ENCODE data around the gene VEPH1. TPM values are rescaled to one million over a fixed set of nuclear protein-coding genes. Genes with fewer than 3 reads are reported as not detected.
A peak's percentile ranks its signal among the peaks of the same experiment; 100 is the strongest.

VEPH1 gene
- polyA plus RNA-seq (2012; rRNA removed) = 6.0 and 11.3 TPM in 2 replicates
- polyA plus RNA-seq (2012; cell fraction: cytosol; rRNA removed) = 8.7 and 9.8 TPM in 2 replicates
- 6.1 and 11.5 TPM in 2 replicates for polyA plus RNA-seq (2012; cell fraction: nucleus; rRNA removed)

DNA sequence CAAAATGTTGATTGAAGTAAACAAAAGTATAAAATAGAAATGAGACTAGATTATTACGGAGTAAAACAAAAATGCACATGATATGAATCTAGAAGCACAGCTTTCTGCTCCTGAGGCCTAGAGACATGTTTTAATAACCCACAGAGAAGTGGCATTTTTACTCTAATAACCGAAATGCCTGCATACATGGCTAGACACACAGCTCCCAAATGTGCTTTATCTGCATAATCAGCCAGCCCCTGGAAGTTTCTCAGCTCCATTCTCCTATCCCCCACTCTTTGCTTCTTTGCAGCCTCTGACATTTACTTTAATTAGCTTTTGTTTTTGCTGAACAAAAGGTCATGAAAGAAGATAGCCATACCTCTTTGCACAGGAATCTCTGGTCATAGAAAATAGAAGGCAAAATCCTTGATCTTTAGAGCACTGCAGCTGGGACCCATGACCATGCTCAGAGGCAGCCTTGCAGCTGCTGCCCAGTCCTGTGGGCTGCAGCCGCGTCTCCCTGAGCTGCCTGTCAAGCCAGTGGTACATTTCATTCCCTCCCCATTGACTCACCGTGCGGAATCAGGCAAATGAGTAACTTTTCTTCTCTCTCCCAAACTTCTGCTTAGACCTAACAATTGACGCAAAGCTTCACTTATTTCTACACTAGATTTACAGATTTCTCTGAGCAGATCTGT is at the start of gene VEPH1:
Gene VEPH1, minus strand, starts transcription at position 501 of the 680 bp plus-strand sequence. CDS start 8,067 bp downstream, outside the sequence.
- 74% methylated on average over 7 of the region's 7 CpGs for WGBS (ENCODE audit: low lambda C conversion rate)
- Histone ChIP-seq H3K9me3 (no peaks in the 10 kb centered on the region), H3K27me3 (ENCODE audit: insufficient read depth) (no peaks in the 10 kb centered on the region), H3K27ac (ENCODE audit: low read depth in 2 of 2, low read length in 1 of 2) (peak within 1 kb of the TSS in 1 of 2 experiments; percentile 19; a peak in 1 of 4 replicates), H3K79me2 (ENCODE audit: insufficient read depth) (peaks cover 7% of the 10 kb centered on the region), H3K4me2 (peak within 1 kb of the TSS; percentile 39), H3K9ac (no peak within 1 kb of the TSS), H4K20me1 (ENCODE audit: insufficient read depth) (no peaks in the 10 kb centered on the region), H3K4me1 (ENCODE audit: control insufficient read depth in 1 of 2, insufficient read depth in 2 of 2, low read depth in 1 of 2, low read length in 1 of 2) (peaks cover 3 to 5% of the 10 kb centered on the region in 2 experiments; a peak in 3 of 4 replicates), H3F3A (replicated peaks; ENCODE audit: insufficient read depth) (no peaks in the 10 kb centered on the region), H3K9me2 (no peaks in the 10 kb centered on the region), H3K36me3 (replicated peaks in 1 of 2; ENCODE audit: control insufficient read depth in 1 of 2, insufficient read depth in 2 of 2, low read length in 1 of 2) (peaks cover 0 to 3% of the 10 kb centered on the region in 2 experiments), H3K4me3 (ENCODE audit: low read depth in 2 of 2, low read length in 1 of 2) (no peak within 1 kb of the TSS), H2AFZ (ENCODE audit: low read depth) (no peak within 1 kb of the TSS)
- DNase-seq = peak; percentile 10
- CTCF ChIA-PET = interaction anchor here (1.0 to 1.8 kb wide), 5 partner anchors 9 to 299 kb away, joined by 4 to 8 read pairs (median 4); no protein-coding TSS in a partner anchor
- TF ChIP-seq, protein P1, sequence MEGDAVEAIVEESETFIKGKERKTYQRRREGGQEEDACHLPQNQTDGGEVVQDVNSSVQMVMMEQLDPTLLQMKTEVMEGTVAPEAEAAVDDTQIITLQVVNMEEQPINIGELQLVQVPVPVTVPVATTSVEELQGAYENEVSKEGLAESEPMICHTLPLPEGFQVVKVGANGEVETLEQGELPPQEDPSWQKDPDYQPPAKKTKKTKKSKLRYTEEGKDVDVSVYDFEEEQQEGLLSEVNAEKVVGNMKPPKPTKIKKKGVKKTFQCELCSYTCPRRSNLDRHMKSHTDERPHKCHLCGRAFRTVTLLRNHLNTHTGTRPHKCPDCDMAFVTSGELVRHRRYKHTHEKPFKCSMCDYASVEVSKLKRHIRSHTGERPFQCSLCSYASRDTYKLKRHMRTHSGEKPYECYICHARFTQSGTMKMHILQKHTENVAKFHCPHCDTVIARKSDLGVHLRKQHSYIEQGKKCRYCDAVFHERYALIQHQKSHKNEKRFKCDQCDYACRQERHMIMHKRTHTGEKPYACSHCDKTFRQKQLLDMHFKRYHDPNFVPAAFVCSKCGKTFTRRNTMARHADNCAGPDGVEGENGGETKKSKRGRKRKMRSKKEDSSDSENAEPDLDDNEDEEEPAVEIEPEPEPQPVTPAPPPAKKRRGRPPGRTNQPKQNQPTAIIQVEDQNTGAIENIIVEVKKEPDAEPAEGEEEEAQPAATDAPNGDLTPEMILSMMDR (IDR thresholded peaks at IDR 0.05) = no peak
- TF ChIP-seq, protein P2, sequence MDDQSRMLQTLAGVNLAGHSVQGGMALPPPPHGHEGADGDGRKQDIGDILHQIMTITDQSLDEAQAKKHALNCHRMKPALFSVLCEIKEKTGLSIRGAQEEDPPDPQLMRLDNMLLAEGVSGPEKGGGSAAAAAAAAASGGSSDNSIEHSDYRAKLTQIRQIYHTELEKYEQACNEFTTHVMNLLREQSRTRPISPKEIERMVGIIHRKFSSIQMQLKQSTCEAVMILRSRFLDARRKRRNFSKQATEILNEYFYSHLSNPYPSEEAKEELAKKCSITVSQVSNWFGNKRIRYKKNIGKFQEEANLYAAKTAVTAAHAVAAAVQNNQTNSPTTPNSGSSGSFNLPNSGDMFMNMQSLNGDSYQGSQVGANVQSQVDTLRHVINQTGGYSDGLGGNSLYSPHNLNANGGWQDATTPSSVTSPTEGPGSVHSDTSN (IDR thresholded peaks at IDR 0.05) = peak; percentile 59
- peak; percentile 41; the same call in 1 of the 2 replicates for TF ChIP-seq FOSL2 (IDR thresholded peaks at IDR 0.05; ENCODE audit: borderline replicate concordance, low read depth)
- POLR2A ChIA-PET = no interaction called here

DNA sequence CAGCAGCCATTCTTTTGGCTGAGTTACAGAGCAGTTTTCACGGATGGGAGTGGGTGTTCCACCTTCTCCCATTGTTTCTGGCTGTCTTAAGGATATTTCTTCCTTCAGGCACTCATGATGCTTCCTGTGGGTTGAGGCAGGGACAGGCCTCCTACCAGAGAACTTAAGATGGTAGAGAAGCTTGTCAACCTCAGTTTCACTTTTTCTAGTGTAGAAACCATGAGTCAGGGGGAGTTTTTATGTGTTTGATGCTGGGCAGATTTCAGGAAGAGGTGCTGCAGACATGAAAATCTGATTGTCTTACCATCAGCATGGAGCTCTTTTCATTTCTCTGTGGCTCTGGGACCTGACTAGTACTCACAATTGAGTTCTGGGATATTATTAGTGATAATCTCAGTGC is 48.7 kb upstream of the VEPH1 start:
- 73% methylated on average over 1 of the region's 1 CpG for WGBS (ENCODE audit: low lambda C conversion rate)
- POLR2A ChIA-PET = no interaction called here
- TF ChIP-seq EZH2phosphoT487 (IDR thresholded peaks at IDR 0.05; ENCODE audit: borderline replicate concordance, low read depth) (no peak), SIN3A (IDR thresholded peaks at IDR 0.05; ENCODE audit: borderline replicate concordance, low read depth, low read length) (no peak), GATA2 (CRISPR knock-in tag; IDR thresholded peaks at IDR 0.05) (no peak), ELF1 (IDR thresholded peaks at IDR 0.05) (no peak), MEF2A (IDR thresholded peaks at IDR 0.05; ENCODE audit: borderline replicate concordance, low read depth) (no peak), CHD2 (IDR thresholded peaks at IDR 0.05; ENCODE audit: low read length, partially characterized antibody) (no peak), TEAD4 (IDR thresholded peaks at IDR 0.05; ENCODE audit: borderline replicate concordance, insufficient read depth) (no peak), FOXJ3 (CRISPR knock-in tag; IDR thresholded peaks at IDR 0.05) (no peak)
- TF ChIP-seq, protein P1 (IDR thresholded peaks at IDR 0.05) = no peak
- TF ChIP-seq, protein P3, sequence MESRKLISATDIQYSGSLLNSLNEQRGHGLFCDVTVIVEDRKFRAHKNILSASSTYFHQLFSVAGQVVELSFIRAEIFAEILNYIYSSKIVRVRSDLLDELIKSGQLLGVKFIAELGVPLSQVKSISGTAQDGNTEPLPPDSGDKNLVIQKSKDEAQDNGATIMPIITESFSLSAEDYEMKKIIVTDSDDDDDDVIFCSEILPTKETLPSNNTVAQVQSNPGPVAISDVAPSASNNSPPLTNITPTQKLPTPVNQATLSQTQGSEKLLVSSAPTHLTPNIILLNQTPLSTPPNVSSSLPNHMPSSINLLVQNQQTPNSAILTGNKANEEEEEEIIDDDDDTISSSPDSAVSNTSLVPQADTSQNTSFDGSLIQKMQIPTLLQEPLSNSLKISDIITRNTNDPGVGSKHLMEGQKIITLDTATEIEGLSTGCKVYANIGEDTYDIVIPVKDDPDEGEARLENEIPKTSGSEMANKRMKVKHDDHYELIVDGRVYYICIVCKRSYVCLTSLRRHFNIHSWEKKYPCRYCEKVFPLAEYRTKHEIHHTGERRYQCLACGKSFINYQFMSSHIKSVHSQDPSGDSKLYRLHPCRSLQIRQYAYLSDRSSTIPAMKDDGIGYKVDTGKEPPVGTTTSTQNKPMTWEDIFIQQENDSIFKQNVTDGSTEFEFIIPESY (IDR thresholded peaks at IDR 0.05; ENCODE audit: borderline replicate concordance, low read depth) = no peak
- TF ChIP-seq, protein P4, sequence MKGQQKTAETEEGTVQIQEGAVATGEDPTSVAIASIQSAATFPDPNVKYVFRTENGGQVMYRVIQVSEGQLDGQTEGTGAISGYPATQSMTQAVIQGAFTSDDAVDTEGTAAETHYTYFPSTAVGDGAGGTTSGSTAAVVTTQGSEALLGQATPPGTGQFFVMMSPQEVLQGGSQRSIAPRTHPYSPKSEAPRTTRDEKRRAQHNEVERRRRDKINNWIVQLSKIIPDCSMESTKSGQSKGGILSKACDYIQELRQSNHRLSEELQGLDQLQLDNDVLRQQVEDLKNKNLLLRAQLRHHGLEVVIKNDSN (IDR thresholded peaks at IDR 0.05; ENCODE audit: borderline replicate concordance, low read depth) = no peak
- TF ChIP-seq, protein P5, sequence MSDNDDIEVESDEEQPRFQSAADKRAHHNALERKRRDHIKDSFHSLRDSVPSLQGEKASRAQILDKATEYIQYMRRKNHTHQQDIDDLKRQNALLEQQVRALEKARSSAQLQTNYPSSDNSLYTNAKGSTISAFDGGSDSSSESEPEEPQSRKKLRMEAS (IDR thresholded peaks at IDR 0.05; ENCODE audit: low read depth) = no peak
- TF ChIP-seq, protein P2 (IDR thresholded peaks at IDR 0.05) = no peak

More for the DNA sequence above, 48.7 kb upstream of the VEPH1 start:
- Histone ChIP-seq H4K20me1 (ENCODE audit: insufficient read depth) (no peaks in the 10 kb centered on the region), H3K4me1 (ENCODE audit: control insufficient read depth in 1 of 2, insufficient read depth in 2 of 2, low read depth in 1 of 2, low read length in 1 of 2) (no peaks in the 10 kb centered on the region), H3K27ac (ENCODE audit: low read depth in 2 of 2, low read length in 1 of 2) (no peak overlapping the region), H3K4me3 (ENCODE audit: low read depth in 2 of 2, low read length in 1 of 2) (no peak overlapping the region), H3K36me3 (replicated peaks in 1 of 2; ENCODE audit: control insufficient read depth in 1 of 2, insufficient read depth in 2 of 2, low read length in 1 of 2) (peaks cover 0 to 5% of the 10 kb centered on the region in 2 experiments), H2AFZ (ENCODE audit: low read depth) (no peak overlapping the region), H3K27me3 (ENCODE audit: insufficient read depth) (no peaks in the 10 kb centered on the region), H3F3A (replicated peaks; ENCODE audit: insufficient read depth) (no peaks in the 10 kb centered on the region), H3K9me2 (0 out of 2 replicates have a peak, but pooled peaks cover 3% of the 10 kb centered on the region), H3K4me2 (no peak overlapping the region), H3K79me2 (ENCODE audit: insufficient read depth) (no peaks in the 10 kb centered on the region), H3K9me3 (peaks cover 22% of the 10 kb centered on the region; the same call in 1 of the 2 replicates), H3K9ac (no peak overlapping the region)
- CTCF ChIA-PET = interaction anchor here (0.7 to 3.2 kb wide), 4 partner anchors 9 to 21 kb away, joined by 3 to 12 read pairs (median 4); no protein-coding TSS in a partner anchor
- no peak for DNase-seq

All from SK-N-SH (cell line).